D341Med (cell line): ENCODE results near the gene ALG1.
A peak's percentile ranks its signal among the peaks of the same experiment; 100 is the strongest.
"Not testable (repeated sequence)": the region's sequence is repeated elsewhere in the genome, so short reads cannot be mapped to it uniquely, and the experiment has no call there.

Experiments
- DNase-seq: peaks from one replicate; pipeline ENCODE4 v3.0.0; 2012; ENCODE audit warnings: low spot score

Gene ALG1

GRCh38 chr16:5044581-5044980, 27.1 kb upstream of the ALG1 start:
- not testable (repeated sequence) for DNase-seq

GRCh38 chr16:5045499-5046115, 26.0 kb upstream of the ALG1 start:
- DNase-seq: peak; percentile 5

GRCh38 chr16:5046914-5047313, 24.7 kb upstream of the ALG1 start:
- peak; percentile 6 for DNase-seq

- DNase-seq: no peak
Measured at GRCh38 chr16:5054876-5055865, 16.5 kb upstream of the ALG1 start.

GRCh38 chr16:5056352-5056751, 15.3 kb upstream of the ALG1 start:
- DNase-seq: peak; percentile 65

GRCh38 chr16:5058476-5058875, 13.2 kb upstream of the ALG1 start:
- DNase-seq: peak; percentile 53

- no peak for DNase-seq
Measured at GRCh38 chr16:5059386-5060072, 12.1 kb upstream of the ALG1 start.

- DNase-seq: no peak
Measured at GRCh38 chr16:5060073-5060641, 11.5 kb upstream of the ALG1 start.

- DNase-seq: no peak
Measured at GRCh38 chr16:5062051-5062450, 9.6 kb upstream of the ALG1 start.

GRCh38 chr16:5062790-5063765, 8.6 kb upstream of the ALG1 start:
- no peak for DNase-seq

GRCh38 chr16:5064915-5065314, 6.7 kb upstream of the ALG1 start:
- DNase-seq: no peak

- DNase-seq: no peak
Measured at GRCh38 chr16:5065326-5065725, 6.3 kb upstream of the ALG1 start.

- DNase-seq: no peak
Measured at GRCh38 chr16:5065813-5066212, 5.8 kb upstream of the ALG1 start, which contains the start of gene C16orf89. Gene C16orf89 (minus strand): TSS chr16:5065956. CDS start chr16:5065908, 48 bp downstream.

GRCh38 chr16:5066511-5066910, 5.1 kb upstream of the ALG1 start:
- DNase-seq: no peak

- DNase-seq: no peak
Measured at GRCh38 chr16:5069048-5069447, 2.6 kb upstream of the ALG1 start.

GRCh38 chr16:5069854-5070253, 1.8 kb upstream of the ALG1 start:
- DNase-seq: no peak

- no peak for DNase-seq
Measured at GRCh38 chr16:5070431-5071186, 1.0 kb upstream of the ALG1 start.

- no peak for DNase-seq
Measured at GRCh38 chr16:5071341-5071680, 332 bp upstream of the ALG1 start.

- no peak for DNase-seq
Measured at GRCh38 chr16:5072334-5073278, 963 bp downstream of the ALG1 start.
